ENCODE data around the gene ARMC12. TPM values are rescaled to one million over a fixed set of nuclear protein-coding genes. Genes with fewer than 3 reads are reported as not detected.

ARMC12 gene
- total and polyA plus RNA-seq, 2 experiments from 2014 or later = 0.90 to 0.94 TPM

DNA sequence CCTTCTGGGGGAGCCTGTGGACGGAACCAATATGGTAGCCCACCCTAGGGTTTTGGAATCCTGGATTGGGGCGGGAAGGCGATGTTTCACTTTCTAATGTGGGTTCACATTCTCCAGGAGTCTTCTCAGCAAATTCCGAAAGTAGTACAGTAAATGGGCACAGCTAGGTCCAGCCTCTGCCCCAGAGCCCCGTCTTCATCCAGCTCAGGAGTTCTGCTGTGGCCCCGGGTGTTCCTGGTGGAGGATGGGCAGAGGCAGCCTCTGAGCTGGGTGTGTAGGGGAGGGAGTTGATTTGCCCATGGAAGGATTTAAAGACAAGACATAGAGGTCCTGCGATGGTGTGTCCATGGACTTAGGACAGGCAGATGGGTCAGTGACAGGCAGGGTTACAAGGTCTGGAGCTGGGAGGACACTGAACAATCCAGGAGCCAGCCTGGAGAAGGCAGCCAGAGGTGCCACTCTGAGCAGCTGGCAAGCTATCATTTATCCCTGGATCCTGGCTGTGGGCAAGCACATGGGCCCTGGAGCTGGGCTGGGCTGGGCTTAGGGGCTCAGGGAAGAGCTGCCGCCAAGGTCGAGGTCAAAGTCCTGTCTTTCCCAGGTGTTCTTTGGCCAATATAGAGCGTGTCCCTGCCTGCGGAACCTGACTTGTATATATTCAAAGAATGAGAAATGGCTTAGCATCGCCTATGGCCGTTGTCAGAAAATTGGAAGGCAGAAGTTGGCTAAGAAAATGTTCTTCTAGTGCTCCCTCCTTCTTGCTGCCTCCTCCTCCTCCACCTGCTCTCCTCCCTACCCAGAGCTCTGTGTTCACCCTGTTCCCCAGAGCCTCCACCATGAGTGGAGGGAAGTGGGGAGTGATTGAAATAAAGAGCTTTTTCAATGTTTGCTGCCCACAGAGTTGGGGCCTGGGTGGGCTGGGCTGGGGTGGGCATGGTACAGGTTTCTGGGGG, 50.7 kb downstream of the ARMC12 start:
- Histone ChIP-seq H3K27ac (ENCODE audit: low read depth) (no peak overlapping the region), H3K4me3 (no peak overlapping the region), H4K20me1 (replicated peaks; ENCODE audit: insufficient read depth) (no peaks in the 10 kb centered on the region), H3F3A (replicated peaks; ENCODE audit: low read depth) (no peaks in the 10 kb centered on the region; the same call in 1 of the 2 replicates), H3K4me1 (ENCODE audit: insufficient read depth) (peaks cover 6% of the 10 kb centered on the region; the same call in 1 of the 2 replicates), H3K27me3 (ENCODE audit: insufficient read depth) (no peaks in the 10 kb centered on the region), H3K4me2 (no peak overlapping the region), H3K9me2 (ENCODE audit: insufficient read depth) (peaks cover 3% of the 10 kb centered on the region; the same call in 1 of the 2 replicates), H3K36me3 (ENCODE audit: insufficient read depth) (no peaks in the 10 kb centered on the region), H3K79me2 (replicated peaks; ENCODE audit: insufficient read depth) (no peaks in the 10 kb centered on the region), H2AFZ (peak overlapping the region; percentile 97)
- Mint-ChIP-seq H3K27me3 (ENCODE audit: insufficient read depth, low read depth, poor library complexity) (peaks cover 2% of the 10 kb centered on the region), H3K9me3 (no peaks in the 10 kb centered on the region), H3K27ac (no peak overlapping the region), H3K36me3 (ENCODE audit: low read depth) (no peaks in the 10 kb centered on the region), H3K4me1 (peaks cover 9% of the 10 kb centered on the region), H3K4me3 (no peak overlapping the region)
- DNase-seq (ENCODE audit: low spot score) (no peak), ATAC-seq (peak; percentile 20; the same call in 2 of the 3 replicates)
- TF ChIP-seq POLR2AphosphoS5 (IDR thresholded peaks at IDR 0.05; ENCODE audit: low read depth) (no peak), EZH2 (IDR thresholded peaks at IDR 0.05; ENCODE audit: low read depth, unreplicated experiment) (no peak), EZH2phosphoT487 (IDR thresholded peaks at IDR 0.05; ENCODE audit: unreplicated experiment) (no peak)

DNA sequence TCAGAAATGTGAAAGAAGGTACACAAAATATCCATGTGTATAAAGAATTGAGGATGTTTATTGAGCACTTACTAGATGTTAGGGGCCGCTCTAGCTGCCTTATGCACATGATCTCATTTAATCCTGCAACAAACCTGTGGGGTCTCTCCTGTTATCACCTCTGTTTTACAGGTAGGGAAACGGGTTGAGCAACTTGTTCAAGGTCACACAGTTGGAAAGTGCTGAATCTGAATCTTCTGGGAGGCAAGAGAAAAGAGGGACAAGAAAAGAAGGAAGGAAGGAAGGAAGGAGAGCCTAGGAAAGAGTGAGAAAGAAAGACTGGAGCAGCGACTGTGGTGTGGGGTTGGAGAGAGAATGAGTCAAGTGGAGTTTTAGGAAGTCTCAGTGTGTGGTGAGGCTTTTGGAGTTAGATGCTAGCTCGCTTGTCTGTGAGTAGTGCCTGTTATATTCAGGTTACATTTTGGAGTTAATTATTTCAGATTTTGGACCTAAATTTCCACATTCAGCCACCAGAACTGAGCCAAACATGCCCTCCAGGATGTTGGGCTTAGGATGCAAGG, 51.7 kb downstream of the ARMC12 start:
- Mint-ChIP-seq H3K4me3 (no peak overlapping the region; the same call in 2 of the 3 replicates), H3K27ac (no peak overlapping the region), H3K36me3 (ENCODE audit: low read depth) (no peaks in the 10 kb centered on the region), H3K4me1 (peaks cover 9% of the 10 kb centered on the region), H3K9me3 (no peaks in the 10 kb centered on the region), H3K27me3 (ENCODE audit: insufficient read depth, low read depth, poor library complexity) (peaks cover 2% of the 10 kb centered on the region)
- Histone ChIP-seq H3F3A (replicated peaks; ENCODE audit: low read depth) (no peaks in the 10 kb centered on the region; the same call in 1 of the 2 replicates), H2AFZ (peak overlapping the region; percentile 85; the same call in 1 of the 2 replicates), H4K20me1 (replicated peaks; ENCODE audit: insufficient read depth) (no peaks in the 10 kb centered on the region), H3K27ac (ENCODE audit: low read depth) (no peak overlapping the region), H3K9me2 (ENCODE audit: insufficient read depth) (peaks cover 8% of the 10 kb centered on the region; the same call in 1 of the 2 replicates), H3K4me1 (ENCODE audit: insufficient read depth) (peaks cover 6% of the 10 kb centered on the region; the same call in 1 of the 2 replicates), H3K4me2 (no peak overlapping the region), H3K36me3 (ENCODE audit: insufficient read depth) (no peaks in the 10 kb centered on the region), H3K4me3 (no peak overlapping the region), H3K27me3 (ENCODE audit: insufficient read depth) (no peaks in the 10 kb centered on the region), H3K79me2 (replicated peaks; ENCODE audit: insufficient read depth) (no peaks in the 10 kb centered on the region)
- TF ChIP-seq POLR2AphosphoS5 (IDR thresholded peaks at IDR 0.05; ENCODE audit: low read depth) (no peak), STAT1 (IDR thresholded peaks at IDR 0.05; ENCODE audit: unreplicated experiment) (no peak)
- DNase-seq (ENCODE audit: low spot score) (no peak), ATAC-seq (no peak)

DNA sequence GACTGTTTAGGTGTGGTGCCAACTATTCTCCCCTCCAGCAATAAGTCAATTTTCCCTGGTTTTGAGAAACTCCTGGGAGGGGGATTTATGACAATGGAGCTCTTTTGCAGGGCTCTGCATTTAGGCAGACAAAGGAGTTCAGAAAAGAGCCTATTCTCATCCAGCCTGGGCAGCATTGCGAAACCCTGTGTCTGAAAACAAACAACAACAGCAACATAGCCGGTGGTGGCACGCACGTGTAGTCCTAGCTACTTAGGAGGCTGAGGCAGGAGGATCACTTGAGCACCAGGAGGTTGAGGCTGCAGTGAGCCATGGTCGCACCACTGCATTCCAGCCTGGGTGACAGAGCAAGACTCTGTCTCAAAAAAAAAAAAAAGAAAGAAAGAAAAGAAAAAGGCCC, 53.9 kb downstream of the ARMC12 start:
- Histone ChIP-seq H3K79me2 (replicated peaks; ENCODE audit: insufficient read depth) (no peaks in the 10 kb centered on the region), H3K4me2 (no peak overlapping the region), H3K4me3 (no peak overlapping the region), H3K4me1 (ENCODE audit: insufficient read depth) (peaks cover 6% of the 10 kb centered on the region; the same call in 1 of the 2 replicates), H3K36me3 (ENCODE audit: insufficient read depth) (no peaks in the 10 kb centered on the region), H3F3A (replicated peaks; ENCODE audit: low read depth) (no peaks in the 10 kb centered on the region; the same call in 1 of the 2 replicates), H2AFZ (no peak overlapping the region; the same call in 1 of the 2 replicates), H3K27me3 (ENCODE audit: insufficient read depth) (no peaks in the 10 kb centered on the region), H3K9me2 (ENCODE audit: insufficient read depth) (peaks cover 14% of the 10 kb centered on the region; the same call in 1 of the 2 replicates), H3K27ac (ENCODE audit: low read depth) (no peak overlapping the region), H4K20me1 (replicated peaks; ENCODE audit: insufficient read depth) (no peaks in the 10 kb centered on the region)
- no peak for DNase-seq (ENCODE audit: low spot score)
- Mint-ChIP-seq H3K4me1 (peaks cover 3% of the 10 kb centered on the region; the same call in 2 of the 3 replicates), H3K36me3 (ENCODE audit: low read depth) (no peaks in the 10 kb centered on the region), H3K9me3 (no peaks in the 10 kb centered on the region), H3K4me3 (no peak overlapping the region), H3K27ac (no peak overlapping the region), H3K27me3 (ENCODE audit: insufficient read depth, low read depth, poor library complexity) (peaks cover 4% of the 10 kb centered on the region)
- no peak for ATAC-seq
- no peak for TF ChIP-seq ZNF114 (CRISPR knock-in tag; IDR thresholded peaks at IDR 0.05)
- TF ChIP-seq, protein P1, sequence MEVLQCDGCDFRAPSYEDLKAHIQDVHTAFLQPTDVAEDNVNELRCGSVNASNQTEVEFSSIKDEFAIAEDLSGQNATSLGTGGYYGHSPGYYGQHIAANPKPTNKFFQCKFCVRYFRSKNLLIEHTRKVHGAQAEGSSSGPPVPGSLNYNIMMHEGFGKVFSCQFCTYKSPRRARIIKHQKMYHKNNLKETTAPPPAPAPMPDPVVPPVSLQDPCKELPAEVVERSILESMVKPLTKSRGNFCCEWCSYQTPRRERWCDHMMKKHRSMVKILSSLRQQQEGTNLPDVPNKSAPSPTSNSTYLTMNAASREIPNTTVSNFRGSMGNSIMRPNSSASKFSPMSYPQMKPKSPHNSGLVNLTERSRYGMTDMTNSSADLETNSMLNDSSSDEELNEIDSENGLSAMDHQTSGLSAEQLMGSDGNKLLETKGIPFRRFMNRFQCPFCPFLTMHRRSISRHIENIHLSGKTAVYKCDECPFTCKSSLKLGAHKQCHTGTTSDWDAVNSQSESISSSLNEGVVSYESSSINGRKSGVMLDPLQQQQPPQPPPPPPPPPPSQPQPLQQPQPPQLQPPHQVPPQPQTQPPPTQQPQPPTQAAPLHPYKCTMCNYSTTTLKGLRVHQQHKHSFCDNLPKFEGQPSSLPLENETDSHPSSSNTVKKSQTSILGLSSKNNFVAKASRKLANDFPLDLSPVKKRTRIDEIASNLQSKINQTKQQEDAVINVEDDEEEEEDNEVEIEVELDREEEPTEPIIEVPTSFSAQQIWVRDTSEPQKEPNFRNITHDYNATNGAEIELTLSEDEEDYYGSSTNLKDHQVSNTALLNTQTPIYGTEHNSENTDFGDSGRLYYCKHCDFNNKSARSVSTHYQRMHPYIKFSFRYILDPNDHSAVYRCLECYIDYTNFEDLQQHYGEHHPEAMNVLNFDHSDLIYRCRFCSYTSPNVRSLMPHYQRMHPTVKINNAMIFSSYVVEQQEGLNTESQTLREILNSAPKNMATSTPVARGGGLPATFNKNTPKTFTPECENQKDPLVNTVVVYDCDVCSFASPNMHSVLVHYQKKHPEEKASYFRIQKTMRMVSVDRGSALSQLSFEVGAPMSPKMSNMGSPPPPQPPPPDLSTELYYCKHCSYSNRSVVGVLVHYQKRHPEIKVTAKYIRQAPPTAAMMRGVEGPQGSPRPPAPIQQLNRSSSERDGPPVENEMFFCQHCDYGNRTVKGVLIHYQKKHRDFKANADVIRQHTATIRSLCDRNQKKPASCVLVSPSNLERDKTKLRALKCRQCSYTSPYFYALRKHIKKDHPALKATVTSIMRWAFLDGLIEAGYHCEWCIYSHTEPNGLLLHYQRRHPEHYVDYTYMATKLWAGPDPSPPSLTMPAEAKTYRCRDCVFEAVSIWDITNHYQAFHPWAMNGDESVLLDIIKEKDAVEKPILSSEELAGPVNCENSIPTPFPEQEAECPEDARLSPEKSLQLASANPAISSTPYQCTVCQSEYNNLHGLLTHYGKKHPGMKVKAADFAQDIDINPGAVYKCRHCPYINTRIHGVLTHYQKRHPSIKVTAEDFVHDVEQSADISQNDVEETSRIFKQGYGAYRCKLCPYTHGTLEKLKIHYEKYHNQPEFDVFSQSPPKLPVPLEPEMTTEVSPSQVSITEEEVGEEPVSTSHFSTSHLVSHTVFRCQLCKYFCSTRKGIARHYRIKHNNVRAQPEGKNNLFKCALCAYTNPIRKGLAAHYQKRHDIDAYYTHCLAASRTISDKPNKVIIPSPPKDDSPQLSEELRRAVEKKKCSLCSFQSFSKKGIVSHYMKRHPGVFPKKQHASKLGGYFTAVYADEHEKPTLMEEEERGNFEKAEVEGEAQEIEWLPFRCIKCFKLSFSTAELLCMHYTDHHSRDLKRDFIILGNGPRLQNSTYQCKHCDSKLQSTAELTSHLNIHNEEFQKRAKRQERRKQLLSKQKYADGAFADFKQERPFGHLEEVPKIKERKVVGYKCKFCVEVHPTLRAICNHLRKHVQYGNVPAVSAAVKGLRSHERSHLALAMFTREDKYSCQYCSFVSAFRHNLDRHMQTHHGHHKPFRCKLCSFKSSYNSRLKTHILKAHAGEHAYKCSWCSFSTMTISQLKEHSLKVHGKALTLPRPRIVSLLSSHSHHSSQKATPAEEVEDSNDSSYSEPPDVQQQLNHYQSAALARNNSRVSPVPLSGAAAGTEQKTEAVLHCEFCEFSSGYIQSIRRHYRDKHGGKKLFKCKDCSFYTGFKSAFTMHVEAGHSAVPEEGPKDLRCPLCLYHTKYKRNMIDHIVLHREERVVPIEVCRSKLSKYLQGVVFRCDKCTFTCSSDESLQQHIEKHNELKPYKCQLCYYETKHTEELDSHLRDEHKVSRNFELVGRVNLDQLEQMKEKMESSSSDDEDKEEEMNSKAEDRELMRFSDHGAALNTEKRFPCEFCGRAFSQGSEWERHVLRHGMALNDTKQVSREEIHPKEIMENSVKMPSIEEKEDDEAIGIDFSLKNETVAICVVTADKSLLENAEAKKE (CRISPR knock-in tag; IDR thresholded peaks at IDR 0.05) = no peak
